HepG2 (cell line): ENCODE measurements around the gene TRIM15.

ENCODE experiments used
- ZNF274 ChIP-seq: sonication (generic); formaldehyde crosslinking; IDR thresholded peaks from 2 replicates; pipeline ENCODE4 v1.5.1; 2020; ENCODE audit warnings: mild to moderate bottlenecking, missing genetic modification reagents
- ZSCAN9 ChIP-seq: IDR thresholded peaks from 2 replicates; pipeline ENCODE4 v1.6.1; 2016; ENCODE audit warnings: borderline replicate concordance

- TF ChIP-seq ZSCAN9 (CRISPR knock-in tag), result no peak
- no peak for TF ChIP-seq ZNF274
Observed at GRCh38 chr6:30188541-30188940, 25.2 kb downstream of the TRIM15 start.
